IMR-90 (cell line): ENCODE results near the gene MYH9. TPM values are rescaled to one million over a fixed set of nuclear protein-coding genes. Genes with fewer than 3 reads are reported as not detected.

Source experiments
- RAD21 ChIP-seq: IDR thresholded peaks from 2 replicates; pipeline ENCODE4 v1.6.1; 2012; ENCODE audit warnings: low read length, improper control_type of control experiment
- RCOR1 ChIP-seq: IDR thresholded peaks from 2 replicates; pipeline ENCODE4 v1.6.1; 2012; ENCODE audit warnings: mild to moderate bottlenecking, low read length, improper control_type of control experiment; ENCODE audit not compliant: insufficient replicate concordance
- SMC3 ChIP-seq: fragments of 150-350 bp; IDR thresholded peaks from 2 replicates; pipeline ENCODE4 v1.6.1; 2016; ENCODE audit warnings: low read depth, mild to moderate bottlenecking, antibody characterized with exemption, low read length, moderate library complexity
- polyA plus RNA-seq, 3 experiments: library from polyadenylated mRNA; depleted of rRNA; stranded (reverse); fragments of >200 nt; gene quantifications; 2 replicates each; pipeline ENCODE4 v1.2.3, GENCODE V29; 2012; ENCODE audit warnings: low replicate concordance in 1 of 3
- total RNA-seq: library from RNA; depleted of rRNA; stranded (reverse); fragments of >200 nt; gene quantifications from 2 replicates; pipeline ENCODE4 v1.2.3, GENCODE V29; 2012

Gene MYH9
- total and polyA plus RNA-seq, 2 of the 4 experiments (the other 2 are of a cell fraction), result 475 to 554 TPM

DNA sequence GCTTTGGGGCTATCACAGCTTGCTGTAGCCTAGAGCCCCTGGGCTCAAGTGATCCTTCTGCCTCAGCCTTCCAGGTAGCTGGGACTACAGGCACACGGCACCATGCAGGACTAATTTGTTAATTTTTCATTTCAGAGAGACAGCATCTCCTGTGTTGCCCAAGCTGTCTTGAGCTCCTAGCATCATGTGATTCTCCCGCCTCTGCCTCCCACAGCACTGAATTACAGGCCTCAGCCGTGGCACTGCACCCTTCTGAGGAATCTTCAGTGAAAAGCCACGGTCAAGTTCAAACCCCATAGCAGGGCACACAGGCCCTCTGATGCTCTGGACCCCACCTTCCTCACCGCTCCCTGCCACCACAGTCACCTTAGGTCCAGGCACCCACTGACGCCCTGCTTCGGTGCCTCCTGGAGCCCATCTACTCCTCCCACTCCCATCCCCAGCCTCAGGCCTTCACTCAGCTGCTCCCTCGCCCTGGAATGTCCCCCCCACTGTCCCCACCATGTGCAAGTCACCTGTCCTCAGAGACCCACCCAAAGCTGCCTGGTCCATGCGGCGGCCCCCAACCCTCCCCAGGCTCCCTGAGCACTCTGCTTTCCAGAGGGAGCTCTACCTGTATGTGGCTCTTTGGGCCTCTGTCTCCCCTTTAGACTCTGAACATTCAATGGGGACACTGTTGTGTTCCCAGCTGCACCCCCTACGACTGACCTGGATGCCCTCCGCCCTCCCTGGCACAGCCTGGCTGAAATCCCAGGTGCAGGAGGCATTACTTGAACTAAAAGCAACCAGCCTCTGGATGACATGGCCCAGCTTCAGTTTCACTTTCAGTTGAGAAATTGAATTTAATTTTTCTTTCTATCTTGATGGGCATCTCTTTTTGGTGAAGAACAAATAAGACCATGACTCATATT, 150.1 kb downstream of the MYH9 start (continued):
- TF ChIP-seq RAD21, result no peak
- TF ChIP-seq SMC3, result no peak
- no peak for TF ChIP-seq RCOR1
